Colonic mucosa (tissue), 4 donors: ENCODE results near the gene HOXC9. TPM values are rescaled to one million over a fixed set of nuclear protein-coding genes. Genes with fewer than 3 reads are reported as not detected.
"Not testable (repeated sequence)": the region's sequence is repeated elsewhere in the genome, so short reads cannot be mapped to it uniquely, and the experiment has no call there.

ENCODE experiments used
- DNase-seq: peaks from one replicate; pipeline ENCODE4 v3.0.0-alpha.2; 2020
- H3K27ac ChIP-seq: fragments of 200-600 bp; one replicate; pipeline ENCODE4 v1.8.0; 2021
- H3K27me3 ChIP-seq: fragments of 200-600 bp; one replicate; pipeline ENCODE4 v1.8.0; 2021
- H3K36me3 ChIP-seq: fragments of 200-600 bp; one replicate; pipeline ENCODE4 v1.8.0; 2021
- H3K4me1 ChIP-seq: fragments of 200-600 bp; one replicate; pipeline ENCODE4 v1.8.0; 2021; ENCODE audit warnings: mild to moderate bottlenecking
- H3K4me3 ChIP-seq: fragments of 200-600 bp; one replicate; pipeline ENCODE4 v1.8.0; 2021
- H3K9ac ChIP-seq, 2 donors: one replicate each; pipeline ENCODE4 v1.7.0; 2013; ENCODE audit warnings: control low read depth in 2 of 2, low read depth in 2 of 2, low read length in 2 of 2
- H3K9me3 ChIP-seq: fragments of 200-600 bp; one replicate; pipeline ENCODE4 v1.8.0; 2021
- CTCF ChIP-seq: fragments of 200-600 bp; IDR thresholded peaks from one replicate; pipeline ENCODE4 v1.8.0; 2022; ENCODE audit warnings: antibody characterized with exemption, mild to moderate bottlenecking
- intact Hi-C: fragments of 100-400 bp; cut with DNase I; formaldehyde crosslinking; loops from one replicate; pipeline ENCODE4 v1.14.1; 2022
- total RNA-seq, 2 donors: library from RNA; stranded (reverse); fragmentation: NEBNext Ultra II Directional in 1 of 2; extraction: Animal tissue kit (Norgen Biotek cat#: 25700) in 1 of 2; gene quantifications; one replicate each; pipeline ENCODE4 v1.2.1, GENCODE V29; 2021
- donor health status: healthy.
- donor health status: DM: no; HTN: no; CAD: no.
- donor health status: DM: no; HTN: no; CAD: no.

The HOXC9 gene
- total RNA-seq, 2 donors from 2014 or later: not detected

GRCh38 chr12:54040648-54041047 lies 40.7 kb downstream of the HOXC9 start:
- Histone ChIP-seq H3K36me3 (no peaks in the 10 kb centered on the region), H3K9ac (no peak overlapping the region), H3K4me1 (no peaks in the 10 kb centered on the region), H3K27ac (no peak overlapping the region), H3K4me3 (no peak overlapping the region), H3K9me3 (no peaks in the 10 kb centered on the region), H3K27me3 (peaks cover 86% of the 10 kb centered on the region)
- no peak for TF ChIP-seq CTCF
- DNase-seq: no peak
- intact Hi-C loops: no loop called here

- TF ChIP-seq CTCF: no peak
- no peaks in the 10 kb centered on the region for H3K36me3 ChIP-seq
- peaks cover 86% of the 10 kb centered on the region for H3K27me3 ChIP-seq
- H3K4me1 ChIP-seq: no peaks in the 10 kb centered on the region
- no peak overlapping the region for H3K27ac ChIP-seq
- H3K4me3 ChIP-seq: no peak overlapping the region
- intact Hi-C loops: no loop called here
- H3K9me3 ChIP-seq: no peaks in the 10 kb centered on the region
- no peak overlapping the region for H3K9ac ChIP-seq
- DNase-seq: no peak
Observed at GRCh38 chr12:54041097-54041690, 41.2 kb downstream of the HOXC9 start.

- H3K27ac ChIP-seq, H3K36me3 ChIP-seq, H3K9me3 ChIP-seq, DNase-seq, intact Hi-C loops, H3K9ac ChIP-seq, H3K4me3 ChIP-seq, H3K4me1 ChIP-seq: not testable (repeated sequence)
- H3K27me3 ChIP-seq: peaks cover 86% of the 10 kb centered on the region
Observed at GRCh38 chr12:54042033-54042432, 42.1 kb downstream of the HOXC9 start.

GRCh38 chr12:54042970-54043853 lies 43.3 kb downstream of the HOXC9 start:
- no peak for TF ChIP-seq CTCF
- intact Hi-C loops: no loop called here
- DNase-seq: no peak
- Histone ChIP-seq H3K4me3 (no peak overlapping the region), H3K36me3 (no peaks in the 10 kb centered on the region), H3K27me3 (peaks cover 89% of the 10 kb centered on the region), H3K9me3 (no peaks in the 10 kb centered on the region), H3K4me1 (no peaks in the 10 kb centered on the region), H3K27ac (no peak overlapping the region), H3K9ac (no peak overlapping the region)

- Histone ChIP-seq H3K36me3 (no peaks in the 10 kb centered on the region), H3K9ac (no peak overlapping the region), H3K9me3 (no peaks in the 10 kb centered on the region), H3K4me1 (no peaks in the 10 kb centered on the region), H3K27ac (no peak overlapping the region), H3K27me3 (peaks cover 87% of the 10 kb centered on the region), H3K4me3 (no peak overlapping the region)
- TF ChIP-seq CTCF: no peak
- intact Hi-C loops: no loop called here
- no peak for DNase-seq
Observed at GRCh38 chr12:54044425-54045103, 44.6 kb downstream of the HOXC9 start.
